HCT116 (cell line): ENCODE measurements around the gene SEBOX.

Experiments
- CTCF ChIP-seq, 3 experiments: fragments of 200-600 bp in 1 of 3; sonication (generic) in 1 of 3; IDR thresholded peaks in 2 of 3; conservative IDR thresholded peaks in 1 of 3; 2 replicates each; pipeline ENCODE4 v1.5.1; 2012 to 2017; ENCODE audit warnings: low read depth in 2 of 3, low read length in 2 of 3, antibody characterized with exemption in 1 of 3, borderline replicate concordance in 1 of 3, control low read depth in 1 of 3, mild to moderate bottlenecking in 1 of 3, mixed read lengths in 1 of 3, mixed run types in 1 of 3, moderate library complexity in 1 of 3; ENCODE audit not compliant: insufficient read depth in 1 of 3
- EGR1 ChIP-seq: IDR thresholded peaks from 2 replicates; pipeline ENCODE4 v1.6.1; 2012; ENCODE audit warnings: low read depth
- POLR2A ChIP-seq: IDR thresholded peaks from 2 replicates; pipeline ENCODE4 v1.7.0; 2011; ENCODE audit warnings: borderline replicate concordance; ENCODE audit not compliant: insufficient read depth, insufficient read length; ENCODE audit errors: extremely low read depth
- RAD21 ChIP-seq: IDR thresholded peaks from 2 replicates; pipeline ENCODE4 v1.6.1; 2012; ENCODE audit warnings: low read depth, mild to moderate bottlenecking
- SP1 ChIP-seq: IDR thresholded peaks from 2 replicates; pipeline ENCODE4 v1.6.1; 2012; ENCODE audit warnings: low read depth
- ZBTB33 ChIP-seq: IDR thresholded peaks from 2 replicates; pipeline ENCODE4 v1.6.1; 2011; ENCODE audit warnings: mild to moderate bottlenecking, low read length, moderate library complexity; ENCODE audit not compliant: insufficient replicate concordance; ENCODE audit errors: extremely low read depth
- TF ChIP-seq, protein P1 (sequence below): IDR thresholded peaks from 2 replicates; pipeline ENCODE4 v1.6.1; 2012; ENCODE audit warnings: low read depth

- TF ChIP-seq EGR1, result no peak
- no peak for TF ChIP-seq ZBTB33
- no peak for TF ChIP-seq POLR2A
- TF ChIP-seq, protein P1, sequence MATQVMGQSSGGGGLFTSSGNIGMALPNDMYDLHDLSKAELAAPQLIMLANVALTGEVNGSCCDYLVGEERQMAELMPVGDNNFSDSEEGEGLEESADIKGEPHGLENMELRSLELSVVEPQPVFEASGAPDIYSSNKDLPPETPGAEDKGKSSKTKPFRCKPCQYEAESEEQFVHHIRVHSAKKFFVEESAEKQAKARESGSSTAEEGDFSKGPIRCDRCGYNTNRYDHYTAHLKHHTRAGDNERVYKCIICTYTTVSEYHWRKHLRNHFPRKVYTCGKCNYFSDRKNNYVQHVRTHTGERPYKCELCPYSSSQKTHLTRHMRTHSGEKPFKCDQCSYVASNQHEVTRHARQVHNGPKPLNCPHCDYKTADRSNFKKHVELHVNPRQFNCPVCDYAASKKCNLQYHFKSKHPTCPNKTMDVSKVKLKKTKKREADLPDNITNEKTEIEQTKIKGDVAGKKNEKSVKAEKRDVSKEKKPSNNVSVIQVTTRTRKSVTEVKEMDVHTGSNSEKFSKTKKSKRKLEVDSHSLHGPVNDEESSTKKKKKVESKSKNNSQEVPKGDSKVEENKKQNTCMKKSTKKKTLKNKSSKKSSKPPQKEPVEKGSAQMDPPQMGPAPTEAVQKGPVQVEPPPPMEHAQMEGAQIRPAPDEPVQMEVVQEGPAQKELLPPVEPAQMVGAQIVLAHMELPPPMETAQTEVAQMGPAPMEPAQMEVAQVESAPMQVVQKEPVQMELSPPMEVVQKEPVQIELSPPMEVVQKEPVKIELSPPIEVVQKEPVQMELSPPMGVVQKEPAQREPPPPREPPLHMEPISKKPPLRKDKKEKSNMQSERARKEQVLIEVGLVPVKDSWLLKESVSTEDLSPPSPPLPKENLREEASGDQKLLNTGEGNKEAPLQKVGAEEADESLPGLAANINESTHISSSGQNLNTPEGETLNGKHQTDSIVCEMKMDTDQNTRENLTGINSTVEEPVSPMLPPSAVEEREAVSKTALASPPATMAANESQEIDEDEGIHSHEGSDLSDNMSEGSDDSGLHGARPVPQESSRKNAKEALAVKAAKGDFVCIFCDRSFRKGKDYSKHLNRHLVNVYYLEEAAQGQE, result no peak
- TF ChIP-seq CTCF (IDR thresholded peaks at IDR 0.05 in 2 of 3, conservative IDR thresholded peaks at IDR 0.05 in 1 of 3; ENCODE audit: borderline replicate concordance in 1 of 3, insufficient read depth in 1 of 3, low read depth in 2 of 3, low read length in 2 of 3), result no peak
- no peak for TF ChIP-seq SP1
- TF ChIP-seq RAD21, result no peak
These were observed 4.7 kb upstream of the SEBOX start for GRCh38 chr17:28369684-28370034.
